SK-N-SH (cell line): ENCODE data around the gene LRRC56.

Experiments used
- RAD21 ChIP-seq: IDR thresholded peaks from 2 replicates; pipeline ENCODE4 v1.6.1; 2012; ENCODE audit warnings: mild to moderate bottlenecking, low read length
- TF ChIP-seq, protein P1 (sequence below): fragments of 200-600 bp; sonication (generic); IDR thresholded peaks from 2 replicates; pipeline ENCODE4 v1.6.1; 2017; ENCODE audit warnings: antibody characterized with exemption, mild to moderate bottlenecking, moderate library complexity

DNA sequence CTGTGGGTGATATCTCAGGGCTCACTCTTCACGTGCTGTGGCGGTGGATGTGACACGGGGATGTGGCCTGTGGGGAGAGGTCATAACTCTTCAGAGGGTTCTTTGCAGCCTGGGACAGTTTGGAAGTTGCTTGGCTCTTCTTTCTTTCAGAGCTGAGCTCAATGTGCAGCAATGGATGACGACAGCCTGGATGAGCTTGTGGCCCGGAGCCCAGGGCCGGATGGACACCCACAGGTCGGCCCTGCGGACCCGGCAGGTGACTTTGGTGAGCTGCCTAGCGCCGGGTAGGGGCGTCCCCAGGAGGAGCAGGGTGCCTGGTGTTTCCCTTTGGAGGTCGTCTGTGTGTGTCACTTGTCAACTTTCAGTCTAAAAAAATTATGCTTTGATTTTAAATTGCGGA is 44.0 kb downstream of the LRRC56 start:
- TF ChIP-seq, protein P1, sequence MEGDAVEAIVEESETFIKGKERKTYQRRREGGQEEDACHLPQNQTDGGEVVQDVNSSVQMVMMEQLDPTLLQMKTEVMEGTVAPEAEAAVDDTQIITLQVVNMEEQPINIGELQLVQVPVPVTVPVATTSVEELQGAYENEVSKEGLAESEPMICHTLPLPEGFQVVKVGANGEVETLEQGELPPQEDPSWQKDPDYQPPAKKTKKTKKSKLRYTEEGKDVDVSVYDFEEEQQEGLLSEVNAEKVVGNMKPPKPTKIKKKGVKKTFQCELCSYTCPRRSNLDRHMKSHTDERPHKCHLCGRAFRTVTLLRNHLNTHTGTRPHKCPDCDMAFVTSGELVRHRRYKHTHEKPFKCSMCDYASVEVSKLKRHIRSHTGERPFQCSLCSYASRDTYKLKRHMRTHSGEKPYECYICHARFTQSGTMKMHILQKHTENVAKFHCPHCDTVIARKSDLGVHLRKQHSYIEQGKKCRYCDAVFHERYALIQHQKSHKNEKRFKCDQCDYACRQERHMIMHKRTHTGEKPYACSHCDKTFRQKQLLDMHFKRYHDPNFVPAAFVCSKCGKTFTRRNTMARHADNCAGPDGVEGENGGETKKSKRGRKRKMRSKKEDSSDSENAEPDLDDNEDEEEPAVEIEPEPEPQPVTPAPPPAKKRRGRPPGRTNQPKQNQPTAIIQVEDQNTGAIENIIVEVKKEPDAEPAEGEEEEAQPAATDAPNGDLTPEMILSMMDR = no peak
- TF ChIP-seq RAD21 = no peak
